Common myeloid progenitor, CD34-positive (primary cell): ENCODE measurements around the gene RPS6KA1.

ENCODE experiments used
- CTCF ChIA-PET: fragments of 350-600 bp; sonication (Branson Sonifier 250); formaldehyde crosslinking; loops from one replicate; lab custom pipeline; 2021; ENCODE audit warnings: antibody characterized with exemption; lab: Charles Lee
- POLR2A ChIA-PET: fragments of 350-600 bp; sonication (Branson Sonifier 250); formaldehyde crosslinking; loops from one replicate; lab custom pipeline; 2021; ENCODE audit warnings: antibody characterized with exemption; lab: Charles Lee
- DNase-seq, 3 donors: peaks; one replicate each; pipeline versions ENCODE4 v3.0.0 to v3.0.0-alpha.2; 2013
- H3K27ac ChIP-seq, 2 experiments: 1 replicate in 1 of 2; 2 replicates in 1 of 2; pipeline ENCODE4 v1.7.0; 2013; ENCODE audit warnings: inconsistent platforms in 2 of 2, low read length in 2 of 2, mild to moderate bottlenecking in 2 of 2, low read depth in 1 of 2, moderate library complexity in 1 of 2; ENCODE audit not compliant: severe bottlenecking in 2 of 2, insufficient read depth in 1 of 2, poor library complexity in 1 of 2
- H3K27me3 ChIP-seq, 5 experiments: replicated peaks in 2 of 5; 1 replicate in 3 of 5; 2 replicates in 2 of 5; pipeline versions ENCODE4 v1.6.1 to v1.7.0; 2013; ENCODE audit warnings: low read length in 4 of 5, mild to moderate bottlenecking in 2 of 5, moderate library complexity in 2 of 5, inconsistent platforms in 1 of 5; ENCODE audit not compliant: insufficient read depth in 5 of 5, control insufficient read depth in 4 of 5
- H3K36me3 ChIP-seq, 4 experiments: 1 replicate in 2 of 4; 2 replicates in 2 of 4; pipeline versions ENCODE4 v1.6.1 to v1.7.0; 2013; ENCODE audit warnings: low read length in 3 of 4, control low read depth in 1 of 4, mild to moderate bottlenecking in 1 of 4; ENCODE audit not compliant: control insufficient read depth in 4 of 4, insufficient read depth in 4 of 4
- H3K4me1 ChIP-seq, 4 experiments: 1 replicate in 3 of 4; 2 replicates in 1 of 4; pipeline versions ENCODE4 v1.6.1 to v1.7.1; 2013; ENCODE audit warnings: low read length in 3 of 4, mild to moderate bottlenecking in 3 of 4, control low read depth in 1 of 4, inconsistent platforms in 1 of 4, moderate library complexity in 1 of 4; ENCODE audit not compliant: control insufficient read depth in 4 of 4, insufficient read depth in 4 of 4; ENCODE audit errors: control extremely low read depth in 1 of 4
- H3K4me3 ChIP-seq, 7 experiments: 1 replicate in 4 of 7; 2 replicates in 3 of 7; pipeline versions ENCODE4 v1.5.1 to v1.7.0; 2013; ENCODE audit warnings: mild to moderate bottlenecking in 7 of 7, low read length in 6 of 7, moderate library complexity in 6 of 7, inconsistent platforms in 2 of 7, low read depth in 2 of 7, control low read depth in 1 of 7; ENCODE audit not compliant: insufficient read depth in 4 of 7, control insufficient read depth in 1 of 7; ENCODE audit errors: extremely low read depth in 1 of 7
- H3K9me3 ChIP-seq, 5 experiments: 1 replicate in 4 of 5; 2 replicates in 1 of 5; pipeline versions ENCODE4 v1.6.1 to v1.7.1; 2013; ENCODE audit warnings: low read length in 4 of 5, mild to moderate bottlenecking in 2 of 5, inconsistent platforms in 1 of 5, low read depth in 1 of 5, moderate library complexity in 1 of 5; ENCODE audit not compliant: control insufficient read depth in 4 of 5, insufficient read depth in 2 of 5; ENCODE audit errors: control extremely low read depth in 1 of 5
- WGBS: methylation state at CpG from one replicate; pipeline ENCODE4 v1.1.5; 2013; ENCODE audit not compliant: insufficient coverage; 5-methylcytosine and 5-hydroxymethylcytosine counted together

The RPS6KA1 gene

GRCh38 chr1:26536521-26536920, 7.0 kb downstream of the RPS6KA1 start:
- WGBS = 100% methylated on average over 2 of the region's 2 CpGs

DNA sequence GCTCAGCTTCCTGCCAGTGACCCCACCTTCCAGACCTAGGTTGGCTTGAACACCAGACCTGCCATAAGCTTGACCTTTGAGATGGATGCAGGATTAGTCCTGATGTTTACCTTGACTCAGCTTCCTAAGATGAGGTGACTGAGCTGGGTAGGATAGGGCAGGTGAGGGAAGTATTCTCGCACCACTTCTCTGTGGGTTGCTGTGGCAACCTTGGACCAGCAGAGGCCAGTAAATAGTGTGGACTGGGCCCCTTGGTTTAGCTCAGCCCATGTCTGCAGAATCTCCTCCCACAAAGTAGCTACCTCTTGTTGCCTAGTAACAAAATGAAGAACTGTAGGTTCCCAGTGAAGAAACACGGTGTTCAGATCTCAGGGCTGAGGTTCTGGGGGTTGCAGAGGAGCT, 8.4 kb downstream of the RPS6KA1 start:
- POLR2A ChIA-PET = interaction anchor here (1.0 kb wide), 1 partner anchor 9 kb away, joined by 3 read pairs; no protein-coding TSS in a partner anchor
- 0% methylated on average over 2 of the region's 2 CpGs for WGBS

More at GRCh38 chr1:26536521-26536920, 7.0 kb downstream of the RPS6KA1 start:
- POLR2A ChIA-PET = no interaction called here
- Histone ChIP-seq H3K9me3 (no peaks in the 10 kb centered on the region), H3K27me3 (no peaks in the 10 kb centered on the region), H3K4me3 (no peak overlapping the region), H3K4me1 (peaks cover 12 to 77% (median 64%) of the 10 kb centered on the region in 4 experiments), H3K36me3 (peaks cover 0 to 23% (median 0%) of the 10 kb centered on the region in 4 experiments), H3K27ac (no peak overlapping the region)
- CTCF ChIA-PET = interaction anchor here (0.8 to 8.6 kb wide), 3 partner anchors 9 to 141 kb away, joined by 3 to 103 read pairs (median 3); partner anchors contain the start of gene RPS6KA1
- no peak for DNase-seq

GRCh38 chr1:26538480-26539412, 9.2 kb downstream of the RPS6KA1 start:
- Histone ChIP-seq H3K4me1 (peaks cover 19 to 86% (median 77%) of the 10 kb centered on the region in 4 experiments), H3K9me3 (no peaks in the 10 kb centered on the region), H3K27me3 (no peaks in the 10 kb centered on the region), H3K4me3 (peak overlapping the region in 2 of 7 experiments; percentile 1 to 25), H3K27ac (no peak overlapping the region), H3K36me3 (peaks cover 0 to 21% (median 0%) of the 10 kb centered on the region in 4 experiments)
- peak; percentile 31 to 59 (median 57) for DNase-seq
- ChIA-PET CTCF (interaction anchor here (0.6 to 8.6 kb wide), 19 partner anchors 8 to 295 kb away, joined by 3 to 103 read pairs (median 3); partner anchors contain the start of gene RPS6KA1), POLR2A (interaction anchor here (0.6 to 1.9 kb wide), 4 partner anchors 9 to 37 kb away, joined by 3 to 4 read pairs (median 3); no protein-coding TSS in a partner anchor)
- 85% methylated on average over 13 of the region's 14 CpGs for WGBS

More for the DNA sequence above, 8.4 kb downstream of the RPS6KA1 start:
- no peaks in the 10 kb centered on the region for H3K27me3 ChIP-seq
- H3K36me3 ChIP-seq = peaks cover 0 to 21% (median 0%) of the 10 kb centered on the region in 4 experiments
- H3K4me1 ChIP-seq = peaks cover 14 to 80% (median 70%) of the 10 kb centered on the region in 4 experiments
- peak overlapping the region in 1 of 7 experiments; percentile 1 for H3K4me3 ChIP-seq
- peak; percentile 78 to 86 (median 83) for DNase-seq
- CTCF ChIA-PET = interaction anchor here (0.6 to 8.6 kb wide), 20 partner anchors 9 to 296 kb away, joined by 3 to 103 read pairs (median 3); partner anchors contain the start of gene RPS6KA1
- no peaks in the 10 kb centered on the region for H3K9me3 ChIP-seq
- no peak overlapping the region for H3K27ac ChIP-seq

DNA sequence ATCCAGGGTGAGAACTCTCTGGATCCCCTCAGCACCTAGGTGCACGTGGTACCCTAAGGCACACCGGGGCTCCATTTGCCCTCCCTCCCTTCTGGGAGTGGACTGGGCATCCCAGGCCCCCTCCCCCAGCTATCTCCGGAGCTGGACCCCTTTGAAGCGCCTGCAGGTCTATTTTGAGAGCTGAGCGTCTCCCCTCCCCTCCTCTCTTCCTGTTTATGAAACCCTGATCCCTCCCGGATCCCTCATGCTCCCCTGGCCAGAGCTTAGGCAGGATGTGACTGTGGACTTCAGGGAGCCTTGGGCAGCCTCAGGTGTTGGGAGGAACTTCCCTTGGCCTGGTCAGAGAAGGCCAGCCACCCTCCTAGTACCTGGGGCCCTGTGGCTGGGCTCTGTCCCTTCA, 10.2 kb downstream of the RPS6KA1 start:
- no peaks in the 10 kb centered on the region for H3K27me3 ChIP-seq
- H3K4me1 ChIP-seq = peaks cover 20 to 86% (median 80%) of the 10 kb centered on the region in 4 experiments
- H3K4me3 ChIP-seq = peak overlapping the region in 2 of 7 experiments; percentile 8 to 16
- WGBS = 5% methylated on average over 6 of the region's 6 CpGs
- ChIA-PET CTCF (interaction anchor here (0.8 to 8.6 kb wide), 4 partner anchors 12 to 59 kb away, joined by 3 to 103 read pairs (median 16); partner anchors contain the start of gene RPS6KA1), POLR2A (interaction anchor here (0.6 to 1.9 kb wide), 3 partner anchors 19 to 41 kb away, joined by 3 to 4 read pairs (median 3); no protein-coding TSS in a partner anchor)
- peaks cover 0 to 21% (median 0%) of the 10 kb centered on the region in 4 experiments for H3K36me3 ChIP-seq
- H3K27ac ChIP-seq = peak overlapping the region; percentile 12 to 59
- no peak for DNase-seq
- H3K9me3 ChIP-seq = no peaks in the 10 kb centered on the region

- Histone ChIP-seq H3K27ac (peak overlapping the region in 1 of 2 experiments; percentile 59), H3K36me3 (peaks cover 0 to 21% (median 0%) of the 10 kb centered on the region in 4 experiments), H3K27me3 (no peaks in the 10 kb centered on the region), H3K4me1 (peaks cover 21 to 86% (median 80%) of the 10 kb centered on the region in 4 experiments), H3K4me3 (peak overlapping the region in 2 of 7 experiments; percentile 8 to 19), H3K9me3 (no peaks in the 10 kb centered on the region)
- no peak for DNase-seq
- POLR2A ChIA-PET = interaction anchor here (0.6 to 1.9 kb wide), 2 partner anchors 39 to 42 kb away, joined by 4 read pairs; no protein-coding TSS in a partner anchor
- WGBS = 100% methylated on average over 3 of the region's 3 CpGs
- CTCF ChIA-PET = interaction anchor here (0.8 to 8.6 kb wide), 4 partner anchors 11 to 51 kb away, joined by 3 to 103 read pairs (median 9); partner anchors contain the start of gene RPS6KA1
Observed at GRCh38 chr1:26540351-26540750, 10.8 kb downstream of the RPS6KA1 start.

- Histone ChIP-seq H3K36me3 (peaks cover 0 to 19% (median 0%) of the 10 kb centered on the region in 4 experiments), H3K27me3 (no peaks in the 10 kb centered on the region), H3K9me3 (no peaks in the 10 kb centered on the region), H3K27ac (peak overlapping the region; percentile 59 to 81), H3K4me3 (peak overlapping the region in 5 of 7 experiments; percentile 16 to 52 (median 45)), H3K4me1 (peaks cover 21 to 92% (median 87%) of the 10 kb centered on the region in 4 experiments)
- POLR2A ChIA-PET = interaction anchor here (0.6 to 1.3 kb wide), 2 partner anchors 41 to 254 kb away, joined by 3 to 6 read pairs; no protein-coding TSS in a partner anchor
- CTCF ChIA-PET = interaction anchor here (1.1 to 8.6 kb wide), 5 partner anchors 10 to 345 kb away, joined by 3 to 103 read pairs (median 3); partner anchors contain the start of gene RPS6KA1
- DNase-seq = peak in 1 of 3 donors; percentile 17
- 40% methylated on average over 7 of the region's 7 CpGs for WGBS
Observed at GRCh38 chr1:26541431-26541815, 11.9 kb downstream of the RPS6KA1 start.
